ENCODE results near the gene TCEA2. TPM values are rescaled to one million over a fixed set of nuclear protein-coding genes. Genes with fewer than 3 reads are reported as not detected.

The TCEA2 gene
- total RNA-seq, 2 donors from 2014 or later = 17.8 to 25.5 TPM

- DNase-seq (ENCODE audit: low spot score) = peak; percentile 74
- Histone ChIP-seq H3K4me3 (peak overlapping the region; percentile 41 to 55), H3K36me3 (peaks cover 8% of the 10 kb centered on the region), H3K9me3 (no peaks in the 10 kb centered on the region), H3K4me1 (peaks cover 0 to 51% of the 10 kb centered on the region in 2 donors), H3K27ac (peak overlapping the region; percentile 67 to 70), H3K27me3 (peaks cover 9 to 17% of the 10 kb centered on the region in 2 donors)
- peak; percentile 82 to 87 for TF ChIP-seq CTCF (IDR thresholded peaks at IDR 0.05)
Observed at GRCh38 chr20:64038565-64039292, 24.3 kb upstream of the TCEA2 start.

DNA sequence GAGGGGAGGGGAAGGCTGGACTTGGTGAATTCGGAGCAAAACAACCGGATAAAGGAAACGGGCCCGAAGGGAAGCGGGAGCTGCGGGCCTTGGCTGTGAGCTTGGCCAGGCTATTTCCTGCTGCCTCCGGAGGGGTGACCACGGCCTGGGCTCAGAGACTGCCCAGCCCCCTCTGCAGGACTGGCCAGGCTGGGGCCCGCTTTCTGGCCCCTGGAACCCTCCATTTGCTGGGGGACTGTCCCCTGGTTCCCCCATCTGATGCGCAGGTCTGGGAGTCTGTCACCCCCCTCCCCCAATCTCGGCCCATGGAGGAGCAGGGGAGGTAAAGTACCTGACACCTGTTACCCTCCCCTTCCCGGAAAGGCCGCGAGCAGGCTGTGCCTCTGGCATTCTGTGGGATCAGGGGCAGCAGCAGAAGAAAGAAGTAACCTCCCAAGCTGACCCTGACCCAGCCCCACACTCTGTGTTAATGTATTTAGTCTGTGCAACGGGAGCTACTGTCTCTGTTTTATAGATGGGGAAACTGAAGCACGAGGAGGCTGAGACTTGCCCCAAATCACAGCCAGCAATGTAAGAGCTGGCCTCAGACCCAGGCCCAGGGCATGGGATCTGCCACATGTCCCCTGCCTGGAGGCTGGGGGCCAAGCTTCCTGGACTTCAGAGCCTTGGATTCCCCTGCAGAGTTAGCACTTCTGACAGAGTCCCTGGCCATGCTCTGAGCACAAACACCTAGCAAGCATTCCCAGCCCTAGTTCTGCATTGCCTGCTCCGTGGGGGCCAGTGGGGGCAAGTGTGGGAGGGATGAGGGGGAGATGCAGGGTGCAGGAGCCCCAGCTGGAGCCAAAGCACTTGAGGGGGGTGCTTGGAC lies 23.5 kb upstream of the TCEA2 start:
- Histone ChIP-seq H3K4me1 (peaks cover 0 to 51% of the 10 kb centered on the region in 2 donors), H3K27ac (peak overlapping the region in 1 of 2 donors; percentile 67), H3K27me3 (peaks cover 9 to 17% of the 10 kb centered on the region in 2 donors), H3K9me3 (no peaks in the 10 kb centered on the region), H3K36me3 (no peaks in the 10 kb centered on the region), H3K4me3 (peak overlapping the region; percentile 41 to 55)
- DNase-seq (ENCODE audit: low spot score) = no peak
- peak in 1 of 2 donors; percentile 2 for TF ChIP-seq CTCF (IDR thresholded peaks at IDR 0.05)

DNA sequence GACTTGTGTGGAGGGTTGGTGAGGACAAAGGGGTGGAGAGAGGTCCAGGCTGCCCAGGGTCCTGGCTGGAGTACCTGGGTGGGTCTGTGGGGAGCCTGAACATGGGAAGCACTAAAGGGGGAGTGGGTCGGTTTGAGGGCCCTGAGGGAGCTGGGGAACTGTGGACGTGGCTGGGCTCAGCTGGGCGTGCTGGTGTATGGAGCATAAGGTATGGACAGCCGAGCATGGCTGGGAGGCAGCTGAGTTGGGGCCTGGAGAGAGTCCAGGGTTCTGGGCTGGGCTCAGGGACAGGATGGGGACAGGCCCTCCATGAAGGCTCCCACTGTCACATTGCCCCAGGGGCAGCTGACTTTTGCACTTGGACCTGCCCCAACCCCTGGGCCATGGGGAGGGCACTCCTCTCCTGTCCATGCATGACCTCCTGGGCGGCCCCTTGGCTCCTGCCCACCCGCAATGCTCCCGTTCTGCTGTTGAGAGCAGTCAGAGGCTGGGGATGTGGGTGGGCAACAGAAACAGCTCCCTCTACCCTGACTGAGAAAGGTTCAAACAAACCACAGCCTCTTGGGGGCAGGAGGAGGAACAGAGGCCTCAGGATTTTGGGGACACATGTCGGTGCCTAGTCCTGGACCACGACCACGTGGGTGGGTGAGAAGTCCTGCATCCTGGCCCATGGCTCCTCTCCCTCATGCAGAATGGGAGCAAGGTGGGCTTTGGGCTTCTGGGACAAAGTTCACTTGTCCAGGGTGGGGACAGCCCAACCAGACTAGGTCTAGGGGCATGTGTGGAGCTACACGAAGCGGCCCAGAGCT lies 22.6 kb upstream of the TCEA2 start:
- peaks cover 9 to 17% of the 10 kb centered on the region in 2 donors for H3K27me3 ChIP-seq
- H3K4me3 ChIP-seq = no peak overlapping the region
- peaks cover 0 to 51% of the 10 kb centered on the region in 2 donors for H3K4me1 ChIP-seq
- no peak for DNase-seq (ENCODE audit: low spot score)
- no peak for TF ChIP-seq CTCF (IDR thresholded peaks at IDR 0.05)
- no peak overlapping the region for H3K27ac ChIP-seq
- H3K36me3 ChIP-seq = no peaks in the 10 kb centered on the region
- H3K9me3 ChIP-seq = no peaks in the 10 kb centered on the region

DNA sequence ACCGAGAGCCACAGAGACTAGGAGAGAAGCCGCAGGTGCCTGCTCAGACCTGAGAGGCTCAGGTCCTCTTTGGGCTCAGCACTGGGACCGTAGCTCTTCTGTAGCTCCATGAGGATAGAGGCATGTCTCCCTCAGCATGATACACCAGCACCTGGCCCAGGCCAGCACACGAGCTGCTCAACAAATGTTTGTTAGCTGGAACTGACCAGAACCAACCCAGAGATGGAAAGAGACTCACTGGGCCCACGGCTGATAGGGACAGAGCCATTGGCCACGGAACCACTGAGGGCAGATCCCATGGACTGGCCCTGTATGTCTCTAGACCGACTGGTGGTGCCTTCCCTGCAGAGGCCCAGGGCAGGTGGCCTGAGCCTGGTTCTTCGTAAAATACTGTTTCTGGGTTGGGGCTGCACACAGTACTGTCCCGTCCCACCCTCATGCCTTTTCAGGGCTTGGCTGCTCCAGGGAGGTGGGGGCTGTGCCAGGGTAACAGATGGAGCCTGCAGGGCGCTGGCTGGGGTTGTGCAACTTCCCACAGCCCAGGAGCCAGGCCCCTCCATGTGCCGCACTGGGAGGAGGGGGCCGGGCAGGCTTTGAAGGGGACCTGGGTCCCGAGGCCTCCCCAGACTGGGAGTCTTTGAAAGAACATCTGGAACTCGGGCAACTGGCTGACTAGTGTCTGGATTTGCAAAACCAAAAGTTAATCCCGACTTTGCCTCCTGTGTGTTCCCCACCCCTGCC lies 21.8 kb upstream of the TCEA2 start:
- no peaks in the 10 kb centered on the region for H3K36me3 ChIP-seq
- no peak for TF ChIP-seq CTCF (IDR thresholded peaks at IDR 0.05)
- H3K27ac ChIP-seq = peak overlapping the region; percentile 5 to 57
- H3K4me1 ChIP-seq = peaks cover 0 to 51% of the 10 kb centered on the region in 2 donors
- H3K4me3 ChIP-seq = peak overlapping the region in 1 of 2 donors; percentile 50
- H3K9me3 ChIP-seq = no peaks in the 10 kb centered on the region
- H3K27me3 ChIP-seq = peaks cover 9 to 19% of the 10 kb centered on the region in 2 donors
- no peak for DNase-seq (ENCODE audit: low spot score)

DNA sequence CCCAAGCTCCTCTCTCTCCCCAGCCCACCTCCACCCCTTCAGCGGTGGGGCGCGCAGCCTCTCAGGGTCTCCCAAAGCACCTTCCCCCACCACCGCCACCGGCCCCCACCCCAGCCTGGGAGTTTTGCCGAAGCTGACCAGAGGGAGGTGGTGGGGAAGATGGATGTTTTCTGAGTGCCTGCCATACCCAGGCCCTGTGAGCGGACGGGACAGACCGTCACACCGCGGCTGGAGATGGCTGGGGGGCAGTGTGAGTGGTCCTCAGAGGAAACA lies 21.3 kb upstream of the TCEA2 start:
- no peak for DNase-seq (ENCODE audit: low spot score)
- Histone ChIP-seq H3K27ac (peak overlapping the region; percentile 5 to 57), H3K9me3 (no peaks in the 10 kb centered on the region), H3K27me3 (peaks cover 9 to 22% of the 10 kb centered on the region in 2 donors), H3K36me3 (peaks cover 3% of the 10 kb centered on the region), H3K4me1 (peaks cover 0 to 51% of the 10 kb centered on the region in 2 donors), H3K4me3 (peak overlapping the region in 1 of 2 donors; percentile 50)
- TF ChIP-seq CTCF (IDR thresholded peaks at IDR 0.05) = no peak
